ENCODE results near the gene RINL.

Gene RINL

DNA sequence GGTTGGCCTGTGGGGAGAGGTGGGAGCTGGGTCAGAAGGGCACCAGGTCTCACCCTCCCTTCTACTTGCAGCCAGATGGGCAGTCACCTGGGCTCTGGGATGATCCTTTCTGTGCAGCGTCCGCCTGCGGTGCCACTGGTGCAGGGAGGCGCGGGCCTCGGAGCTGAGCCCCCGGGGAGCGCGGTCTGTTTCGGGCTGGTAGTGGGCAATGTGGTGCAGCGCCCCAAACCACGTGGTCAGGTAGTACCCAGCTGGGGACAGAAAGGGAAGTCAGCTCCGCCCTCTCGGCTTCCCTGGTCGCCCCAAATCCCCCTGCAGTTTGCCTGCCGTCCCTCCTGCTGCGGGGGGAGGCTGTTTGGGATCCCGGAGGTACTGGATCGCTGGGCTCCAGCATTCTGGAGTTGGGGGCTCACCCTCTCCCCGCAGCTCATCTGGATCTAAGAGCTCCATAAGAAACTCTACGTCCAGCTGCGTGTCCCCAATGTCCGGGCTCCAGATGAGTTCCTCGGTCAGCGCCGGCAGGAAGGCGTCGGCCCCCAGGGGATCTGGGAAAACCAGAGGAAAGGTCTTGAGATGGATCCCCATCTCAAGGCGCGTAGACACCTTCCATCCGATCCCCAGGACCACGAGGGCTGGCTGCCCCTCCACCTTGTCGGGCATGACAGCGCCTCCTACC is 8.8 kb downstream of the RINL start:
- H3K27me3 ChIP-seq (ENCODE audit: insufficient read depth, low read length), result no peaks in the 10 kb centered on the region

DNA sequence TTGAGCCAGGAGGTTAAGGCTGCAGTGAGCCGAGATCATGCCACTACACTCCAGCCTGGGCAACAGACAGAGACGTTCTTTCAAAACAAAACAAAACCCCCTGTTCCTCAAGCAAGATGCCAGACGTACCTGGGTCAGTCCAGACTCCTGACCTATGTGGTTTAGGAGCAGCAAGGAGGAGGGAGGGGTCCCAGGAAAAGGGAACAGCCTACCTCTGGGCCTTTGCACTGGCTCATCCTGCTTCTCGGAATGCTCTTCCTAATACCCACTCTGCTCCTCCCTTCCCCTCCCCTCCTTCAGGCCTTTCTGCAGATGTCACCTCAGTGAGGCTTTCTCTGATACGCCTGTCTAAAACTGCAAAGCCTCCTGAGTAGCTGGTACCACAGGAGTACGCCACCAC is 9.5 kb downstream of the RINL start:
- WGBS (ENCODE audit: extremely low coverage, insufficient coverage, insufficient read length), result no CpG with 5 or more reads among the region's 6 CpGs
- no peak overlapping the region for H4K8ac ChIP-seq (ENCODE audit: low read depth, low read length)
- H3K27ac ChIP-seq (ENCODE audit: low read depth, low read length), result no peak overlapping the region
- H3K27me3 ChIP-seq (ENCODE audit: insufficient read depth, low read length), result no peaks in the 10 kb centered on the region
- no peak overlapping the region for H3K14ac ChIP-seq (ENCODE audit: low read length)
- no peaks in the 10 kb centered on the region for H3K36me3 ChIP-seq (ENCODE audit: control insufficient read depth in 1 of 2, insufficient read depth in 2 of 2, low read length in 2 of 2)
- H3K79me1 ChIP-seq (ENCODE audit: low read length), result peaks cover 11% of the 10 kb centered on the region
- no peak overlapping the region for H2BK5ac ChIP-seq (ENCODE audit: low read depth, low read length, poor library complexity)
- no peak overlapping the region for H2AFZ ChIP-seq (ENCODE audit: insufficient read depth, low read length, poor library complexity)
- H4K91ac ChIP-seq (ENCODE audit: low read depth, low read length), result no peak overlapping the region
- no peak overlapping the region for H3K4ac ChIP-seq (ENCODE audit: low read depth, low read length)
- peaks cover 1% of the 10 kb centered on the region for H3K79me2 ChIP-seq (ENCODE audit: control insufficient read depth, insufficient read depth, low read length, poor library complexity)
- no peaks in the 10 kb centered on the region for H3K9me3 ChIP-seq (ENCODE audit: insufficient read depth, low read depth, low read length)
- no peak overlapping the region for H2BK120ac ChIP-seq (ENCODE audit: insufficient read depth, low read length, poor library complexity)
- no peak overlapping the region for H3K4me3 ChIP-seq (ENCODE audit: low read depth, low read length)
- no peak overlapping the region for H3K4me2 ChIP-seq (ENCODE audit: low read length)
- no peak overlapping the region for H3K9ac ChIP-seq (ENCODE audit: low read length)
- no peak overlapping the region for H4K12ac ChIP-seq (ENCODE audit: low read depth, low read length)
- no peak overlapping the region for H2AK5ac ChIP-seq (ENCODE audit: low read length)
- H2BK12ac ChIP-seq (ENCODE audit: low read length), result no peak overlapping the region
- H3K4me1 ChIP-seq (ENCODE audit: control insufficient read depth in 1 of 2, insufficient read depth in 2 of 2, low read length in 2 of 2), result peaks cover 17% of the 10 kb centered on the region in 2 experiments
- H3K18ac ChIP-seq (ENCODE audit: low read length), result no peak overlapping the region
- H3K23ac ChIP-seq (ENCODE audit: low read length), result no peak overlapping the region
- peak; percentile 81 to 85 for DNase-seq

More for the DNA sequence above, 8.8 kb downstream of the RINL start:
- H3K4me3 ChIP-seq (ENCODE audit: low read depth, low read length), result no peak overlapping the region
- peak overlapping the region; percentile 56 for H2AFZ ChIP-seq (ENCODE audit: insufficient read depth, low read length, poor library complexity)
- H3K27ac ChIP-seq (ENCODE audit: low read depth, low read length), result no peak overlapping the region
- no peaks in the 10 kb centered on the region for H3K9me3 ChIP-seq (ENCODE audit: insufficient read depth, low read depth, low read length)
- H2BK120ac ChIP-seq (ENCODE audit: insufficient read depth, low read length, poor library complexity), result peak overlapping the region; percentile 5
- H3K9ac ChIP-seq (ENCODE audit: low read length), result no peak overlapping the region
- peak overlapping the region; percentile 2 for H3K18ac ChIP-seq (ENCODE audit: low read length)
- H3K36me3 ChIP-seq (ENCODE audit: control insufficient read depth in 1 of 2, insufficient read depth in 2 of 2, low read length in 2 of 2), result no peaks in the 10 kb centered on the region
- H4K8ac ChIP-seq (ENCODE audit: low read depth, low read length), result peak overlapping the region; percentile 38
- no peak overlapping the region for H2BK5ac ChIP-seq (ENCODE audit: low read depth, low read length, poor library complexity)
- no CpG with 5 or more reads among the region's 34 CpGs for WGBS (ENCODE audit: extremely low coverage, insufficient coverage, insufficient read length)
- H3K79me1 ChIP-seq (ENCODE audit: low read length), result peaks cover 11% of the 10 kb centered on the region
- H3K4me2 ChIP-seq (ENCODE audit: low read length), result peak overlapping the region; percentile 57
- peaks cover 17% of the 10 kb centered on the region in 2 experiments for H3K4me1 ChIP-seq (ENCODE audit: control insufficient read depth in 1 of 2, insufficient read depth in 2 of 2, low read length in 2 of 2)
- no peak for DNase-seq
- H2AK5ac ChIP-seq (ENCODE audit: low read length), result peak overlapping the region; percentile 39
- H2BK12ac ChIP-seq (ENCODE audit: low read length), result peak overlapping the region; percentile 38
- peak overlapping the region; percentile 13 for H4K91ac ChIP-seq (ENCODE audit: low read depth, low read length)
- peak overlapping the region; percentile 27 for H3K14ac ChIP-seq (ENCODE audit: low read length)
- no peak overlapping the region for H3K4ac ChIP-seq (ENCODE audit: low read depth, low read length)
- H3K79me2 ChIP-seq (ENCODE audit: control insufficient read depth, insufficient read depth, low read length, poor library complexity), result peaks cover 1% of the 10 kb centered on the region
- H4K12ac ChIP-seq (ENCODE audit: low read depth, low read length), result peak overlapping the region; percentile 63
- H3K23ac ChIP-seq (ENCODE audit: low read length), result no peak overlapping the region

DNA sequence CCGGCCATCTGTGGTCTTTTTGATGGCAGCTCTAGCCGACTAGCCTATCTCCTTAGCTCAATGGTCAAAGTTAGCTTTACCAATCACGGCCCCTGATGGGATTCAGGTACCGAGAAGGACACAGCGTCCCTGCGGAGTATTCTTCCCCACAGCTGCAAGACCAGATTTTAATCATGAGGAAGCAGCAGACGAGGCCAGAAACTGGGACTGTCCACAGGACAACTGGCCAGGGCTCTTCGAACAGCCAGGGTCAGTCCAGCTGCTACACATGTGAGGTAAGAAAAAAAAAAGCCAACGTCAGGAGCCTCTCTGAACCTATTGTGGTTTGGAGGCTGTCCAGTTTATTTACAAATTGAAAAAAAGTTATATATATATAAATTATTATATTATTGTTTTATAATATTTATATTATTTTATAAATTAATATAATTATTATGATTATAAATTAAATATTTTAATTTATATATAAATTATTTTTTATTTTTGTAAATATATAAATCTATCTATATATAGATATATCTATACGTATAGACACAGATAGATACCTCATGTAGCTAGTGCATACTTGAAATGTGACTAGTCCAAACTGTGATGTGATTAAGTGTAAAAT is 10.8 kb downstream of the RINL start:
- no peak overlapping the region for H4K8ac ChIP-seq (ENCODE audit: low read depth, low read length)
- no peak for DNase-seq
- H3K9me3 ChIP-seq (ENCODE audit: insufficient read depth, low read depth, low read length), result no peaks in the 10 kb centered on the region
- H3K4ac ChIP-seq (ENCODE audit: low read depth, low read length), result no peak overlapping the region
- H3K79me1 ChIP-seq (ENCODE audit: low read length), result peaks cover 11% of the 10 kb centered on the region
- H4K12ac ChIP-seq (ENCODE audit: low read depth, low read length), result no peak overlapping the region
- peak overlapping the region; percentile 54 for H2BK12ac ChIP-seq (ENCODE audit: low read length)
- H3K79me2 ChIP-seq (ENCODE audit: control insufficient read depth, insufficient read depth, low read length, poor library complexity), result peaks cover 1% of the 10 kb centered on the region
- no peak overlapping the region for H3K18ac ChIP-seq (ENCODE audit: low read length)
- no peak overlapping the region for H3K23ac ChIP-seq (ENCODE audit: low read length)
- H4K91ac ChIP-seq (ENCODE audit: low read depth, low read length), result no peak overlapping the region
- H3K4me2 ChIP-seq (ENCODE audit: low read length), result no peak overlapping the region
- H3K27ac ChIP-seq (ENCODE audit: low read depth, low read length), result no peak overlapping the region
- H2BK5ac ChIP-seq (ENCODE audit: low read depth, low read length, poor library complexity), result no peak overlapping the region
- no peaks in the 10 kb centered on the region for H3K36me3 ChIP-seq (ENCODE audit: control insufficient read depth in 1 of 2, insufficient read depth in 2 of 2, low read length in 2 of 2)
- no peak overlapping the region for H2AFZ ChIP-seq (ENCODE audit: insufficient read depth, low read length, poor library complexity)
- no peak overlapping the region for H3K14ac ChIP-seq (ENCODE audit: low read length)
- no peak overlapping the region for H2AK5ac ChIP-seq (ENCODE audit: low read length)
- peaks cover 17 to 18% of the 10 kb centered on the region in 2 experiments for H3K4me1 ChIP-seq (ENCODE audit: control insufficient read depth in 1 of 2, insufficient read depth in 2 of 2, low read length in 2 of 2)
- H3K27me3 ChIP-seq (ENCODE audit: insufficient read depth, low read length), result no peaks in the 10 kb centered on the region
- no peak overlapping the region for H3K4me3 ChIP-seq (ENCODE audit: low read depth, low read length)
- WGBS (ENCODE audit: extremely low coverage, insufficient coverage, insufficient read length), result no CpG with 5 or more reads among the region's 10 CpGs
- H3K9ac ChIP-seq (ENCODE audit: low read length), result no peak overlapping the region
- H2BK120ac ChIP-seq (ENCODE audit: insufficient read depth, low read length, poor library complexity), result no peak overlapping the region

DNA sequence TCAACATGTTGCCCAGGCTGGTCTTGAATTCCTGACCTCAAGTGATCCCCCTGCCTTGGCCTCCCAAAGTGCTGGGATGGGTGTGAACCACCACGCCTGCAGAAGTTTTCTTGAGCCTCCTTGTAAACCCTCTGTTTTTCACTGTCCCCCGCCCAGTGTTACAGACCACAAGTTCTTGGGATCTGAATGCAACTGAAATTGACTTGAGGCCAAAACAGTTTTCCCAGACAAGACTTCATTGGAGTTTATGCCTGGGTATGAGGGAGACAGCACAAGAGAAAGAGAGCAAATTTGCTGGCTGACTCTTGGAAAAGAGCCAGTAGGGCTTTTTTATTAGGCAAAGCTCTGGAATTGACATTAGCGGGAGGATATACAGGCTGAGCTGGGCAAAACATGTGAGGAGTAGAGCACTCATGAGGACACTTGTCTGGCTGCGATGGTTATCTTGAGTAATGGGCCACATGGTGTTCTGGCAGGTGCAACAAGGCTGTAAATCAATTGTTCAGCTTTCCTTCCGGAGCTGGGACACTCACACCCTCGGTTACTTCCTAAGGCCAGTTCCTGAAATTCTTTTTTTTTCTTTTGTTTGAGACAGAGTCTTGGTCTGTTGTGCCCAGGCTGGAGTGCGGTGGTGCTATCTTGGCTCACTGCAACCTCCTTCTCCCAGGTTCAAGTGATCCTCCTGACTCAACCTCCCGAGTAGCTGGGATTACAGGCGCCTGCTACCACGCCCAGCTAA is 15.6 kb downstream of the RINL start:
- H3K23ac ChIP-seq (ENCODE audit: low read length), result no peak overlapping the region
- H2BK12ac ChIP-seq (ENCODE audit: low read length), result no peak overlapping the region
- no CpG with 5 or more reads among the region's 10 CpGs for WGBS (ENCODE audit: extremely low coverage, insufficient coverage, insufficient read length)

More for the DNA sequence above, 15.6 kb downstream of the RINL start:
- no peak overlapping the region for H3K9ac ChIP-seq (ENCODE audit: low read length)
- no peaks in the 10 kb centered on the region for H3K9me3 ChIP-seq (ENCODE audit: insufficient read depth, low read depth, low read length)
- no peak overlapping the region for H4K12ac ChIP-seq (ENCODE audit: low read depth, low read length)
- peaks cover 13 to 15% of the 10 kb centered on the region in 2 experiments for H3K4me1 ChIP-seq (ENCODE audit: control insufficient read depth in 1 of 2, insufficient read depth in 2 of 2, low read length in 2 of 2)
- no peak overlapping the region for H3K18ac ChIP-seq (ENCODE audit: low read length)
- no peaks in the 10 kb centered on the region for H3K27me3 ChIP-seq (ENCODE audit: insufficient read depth, low read length)
- H2BK120ac ChIP-seq (ENCODE audit: insufficient read depth, low read length, poor library complexity), result no peak overlapping the region
- H3K27ac ChIP-seq (ENCODE audit: low read depth, low read length), result no peak overlapping the region
- H4K91ac ChIP-seq (ENCODE audit: low read depth, low read length), result no peak overlapping the region
- H3K14ac ChIP-seq (ENCODE audit: low read length), result no peak overlapping the region
- no peak overlapping the region for H2BK5ac ChIP-seq (ENCODE audit: low read depth, low read length, poor library complexity)
- H2AFZ ChIP-seq (ENCODE audit: insufficient read depth, low read length, poor library complexity), result no peak overlapping the region
- H3K4me3 ChIP-seq (ENCODE audit: low read depth, low read length), result no peak overlapping the region
- H3K36me3 ChIP-seq (ENCODE audit: control insufficient read depth in 1 of 2, insufficient read depth in 2 of 2, low read length in 2 of 2), result no peaks in the 10 kb centered on the region
- H3K4me2 ChIP-seq (ENCODE audit: low read length), result no peak overlapping the region
- peaks cover under 1% of the 10 kb centered on the region for H3K79me1 ChIP-seq (ENCODE audit: low read length)
- H4K8ac ChIP-seq (ENCODE audit: low read depth, low read length), result no peak overlapping the region
- no peak overlapping the region for H2AK5ac ChIP-seq (ENCODE audit: low read length)
- DNase-seq, result no peak
- H3K79me2 ChIP-seq (ENCODE audit: control insufficient read depth, insufficient read depth, low read length, poor library complexity), result no peaks in the 10 kb centered on the region
- no peak overlapping the region for H3K4ac ChIP-seq (ENCODE audit: low read depth, low read length)
